H9 (cell line): ENCODE results near the gene KIAA2012. TPM values are rescaled to one million over a fixed set of nuclear protein-coding genes. Genes with fewer than 3 reads are reported as not detected.

ENCODE experiments used
- DNase-seq: peaks from one replicate; pipeline ENCODE4 v3.0.0-alpha.2; 2017
- H2AFZ ChIP-seq: one replicate; pipeline ENCODE4 v1.6.1; 2013; ENCODE audit warnings: mild to moderate bottlenecking, low read length, control low read depth, moderate library complexity
- H2AK5ac ChIP-seq: 2 replicates; pipeline ENCODE4 v1.6.1; 2013; ENCODE audit warnings: low read length, control low read depth, mixed read lengths; ENCODE audit not compliant: insufficient read length
- H2BK120ac ChIP-seq: one replicate; pipeline ENCODE4 v1.6.1; 2013; ENCODE audit warnings: low read depth, mild to moderate bottlenecking, low read length, control low read depth, inconsistent platforms; ENCODE audit not compliant: poor library complexity, severe bottlenecking
- H2BK12ac ChIP-seq: 2 replicates; pipeline ENCODE4 v1.6.1; 2013; ENCODE audit warnings: low read length, control low read depth, mixed read lengths, low read depth; ENCODE audit not compliant: insufficient read length
- H2BK15ac ChIP-seq: 2 replicates; pipeline ENCODE4 v1.6.1; 2013; ENCODE audit warnings: low read depth, low read length, control low read depth
- H2BK20ac ChIP-seq: one replicate; pipeline ENCODE4 v1.6.1; 2013; ENCODE audit warnings: low read depth, mild to moderate bottlenecking, low read length, control low read depth, inconsistent platforms; ENCODE audit not compliant: poor library complexity, severe bottlenecking
- H2BK5ac ChIP-seq: 2 replicates; pipeline ENCODE4 v1.6.1; 2013; ENCODE audit warnings: low read length, control low read depth, mixed read lengths; ENCODE audit not compliant: insufficient read length
- H3K14ac ChIP-seq: 2 replicates; pipeline ENCODE4 v1.6.1; 2013; ENCODE audit warnings: low read length, control low read depth; ENCODE audit not compliant: insufficient read depth
- H3K18ac ChIP-seq: 2 replicates; pipeline ENCODE4 v1.6.1; 2013; ENCODE audit warnings: low read depth, mild to moderate bottlenecking, mixed read lengths, low read length, control low read depth; ENCODE audit not compliant: insufficient read length
- H3K23ac ChIP-seq: 2 replicates; pipeline ENCODE4 v1.6.1; 2013; ENCODE audit warnings: low read length, control low read depth, mixed read lengths, low read depth; ENCODE audit not compliant: insufficient read length
- H3K23me2 ChIP-seq: 2 replicates; pipeline ENCODE4 v1.6.1; 2013; ENCODE audit warnings: low read depth, mild to moderate bottlenecking, mixed read lengths, low read length, control low read depth; ENCODE audit not compliant: insufficient read length, poor library complexity, severe bottlenecking
- H3K27ac ChIP-seq: 2 replicates; pipeline ENCODE4 v1.5.1; 2013; ENCODE audit warnings: low read length, control low read depth, mixed read lengths, low read depth; ENCODE audit not compliant: insufficient read length
- H3K27me3 ChIP-seq: 2 replicates; pipeline ENCODE4 v1.6.1; 2013; ENCODE audit warnings: low read length, control low read depth, inconsistent platforms; ENCODE audit not compliant: insufficient read depth
- H3K4ac ChIP-seq: 2 replicates; pipeline ENCODE4 v1.6.1; 2013; ENCODE audit warnings: low read depth, mild to moderate bottlenecking, control low read depth, inconsistent platforms, low read length, moderate library complexity
- H3K4me1 ChIP-seq: 2 replicates; pipeline ENCODE4 v1.6.1; 2013; ENCODE audit warnings: low read length, control low read depth, inconsistent platforms; ENCODE audit not compliant: insufficient read depth
- H3K4me2 ChIP-seq: 2 replicates; pipeline ENCODE4 v1.6.1; 2013; ENCODE audit warnings: low read length, control low read depth, mixed read lengths; ENCODE audit not compliant: insufficient read length, insufficient read depth
- H3K56ac ChIP-seq: 2 replicates; pipeline ENCODE4 v1.6.1; 2013; ENCODE audit warnings: low read depth, mild to moderate bottlenecking, mixed read lengths, low read length, control low read depth; ENCODE audit not compliant: insufficient read length
- H3K79me1 ChIP-seq: 2 replicates; pipeline ENCODE4 v1.6.1; 2013; ENCODE audit warnings: low read depth, mild to moderate bottlenecking, moderate library complexity, low read length, control low read depth, inconsistent platforms; ENCODE audit not compliant: insufficient read depth, poor library complexity, severe bottlenecking
- H3K79me2 ChIP-seq: 2 replicates; pipeline ENCODE4 v1.6.1; 2013; ENCODE audit warnings: low read length, control low read depth, inconsistent platforms; ENCODE audit not compliant: insufficient read depth
- H3K9ac ChIP-seq: 2 replicates; pipeline ENCODE4 v1.6.1; 2013; ENCODE audit warnings: low read length, control low read depth, mixed read lengths; ENCODE audit not compliant: insufficient read length; ENCODE audit errors: extremely low read depth
- H3K9me3 ChIP-seq: one replicate; pipeline ENCODE4 v1.6.1; 2013; ENCODE audit warnings: low read depth, low read length, inconsistent platforms; ENCODE audit not compliant: control insufficient read depth
- H3T11ph ChIP-seq: one replicate; pipeline ENCODE4 v1.6.1; 2013; ENCODE audit warnings: mild to moderate bottlenecking, low read length, control low read depth, inconsistent platforms
- H4K20me1 ChIP-seq: one replicate; pipeline ENCODE4 v1.6.1; 2013; ENCODE audit not compliant: control insufficient read depth, insufficient read length, insufficient read depth
- H4K5ac ChIP-seq: 2 replicates; pipeline ENCODE4 v1.6.1; 2013; ENCODE audit warnings: low read depth, mild to moderate bottlenecking, mixed read lengths, low read length, control low read depth; ENCODE audit not compliant: insufficient read length
- H4K8ac ChIP-seq: replicated peaks from 2 replicates; pipeline ENCODE4 v1.6.1; 2013; ENCODE audit warnings: low read length, control low read depth, mixed read lengths, low read depth; ENCODE audit not compliant: insufficient read length
- H4K91ac ChIP-seq: 2 replicates; pipeline ENCODE4 v1.6.1; 2013; ENCODE audit warnings: low read depth, mild to moderate bottlenecking, moderate library complexity, mixed read lengths, low read length, control low read depth; ENCODE audit not compliant: insufficient read length
- H3K27ac Mint-ChIP-seq, 3 experiments: 2 replicates in 2 of 3; 3 replicates in 1 of 3; pipeline ENCODE4 v1.8.0; 2020 to 2021; ENCODE audit warnings: mixed read lengths in 3 of 3, mild to moderate bottlenecking in 1 of 3, moderate library complexity in 1 of 3
- H3K27me3 Mint-ChIP-seq: 2 replicates; pipeline ENCODE4 v1.8.0; 2021; ENCODE audit warnings: low read depth, mild to moderate bottlenecking, moderate library complexity, mixed read lengths
- H3K36me3 Mint-ChIP-seq, 3 experiments: 2 replicates in 2 of 3; 3 replicates in 1 of 3; pipeline ENCODE4 v1.8.0; 2020 to 2021; ENCODE audit warnings: low read depth in 3 of 3, mixed read lengths in 3 of 3; ENCODE audit not compliant: insufficient read depth in 1 of 3
- H3K4me1 Mint-ChIP-seq, 2 experiments: 2 replicates each; pipeline ENCODE4 v1.8.0; 2020; ENCODE audit warnings: mixed read lengths in 2 of 2
- H3K4me3 Mint-ChIP-seq, 2 experiments: 2 replicates in 1 of 2; 3 replicates in 1 of 2; pipeline ENCODE4 v1.8.0; 2020 to 2021; ENCODE audit warnings: mild to moderate bottlenecking in 2 of 2, mixed read lengths in 2 of 2, moderate library complexity in 1 of 2
- H3K9me3 Mint-ChIP-seq, 2 experiments: 2 replicates in 1 of 2; 3 replicates in 1 of 2; pipeline ENCODE4 v1.8.0; 2020; ENCODE audit warnings: mild to moderate bottlenecking in 2 of 2, mixed read lengths in 2 of 2, moderate library complexity in 1 of 2
- CTCF ChIP-seq: fragments of 200-600 bp; sonication (generic); conservative IDR thresholded peaks from 3 replicates; pipeline ENCODE4 v1.8.0; 2021; ENCODE audit warnings: antibody characterized with exemption, mild to moderate bottlenecking
- WGBS: extraction: QIAGEN DNeasy Blood & Tissue Kit; methylation state at CpG from one replicate; pipeline ENCODE4 v1.1.7; 2013; ENCODE audit warnings: missing lambda C conversion rate, low lambda C conversion rate, mixed read lengths; ENCODE audit not compliant: insufficient read length; ENCODE audit errors: extremely low coverage; 5-methylcytosine and 5-hydroxymethylcytosine counted together
- total RNA-seq: library from RNA; stranded (reverse); gene quantifications from 2 replicates; pipeline ENCODE4 v1.2.1, GENCODE V29; 2021

KIAA2012 gene
- total RNA-seq, 1 experiment from 2014 or later = not detected

- H2BK15ac ChIP-seq = no peak overlapping the region
- no peak overlapping the region for H4K91ac ChIP-seq
- no peak overlapping the region for H3K14ac ChIP-seq
- H3K4ac ChIP-seq = no peak overlapping the region
- H2BK120ac ChIP-seq = no peak overlapping the region
- no peak overlapping the region for H3K9ac ChIP-seq
- no peak overlapping the region for H2BK20ac ChIP-seq
- no CpG with 5 or more reads among the region's 1 CpG for WGBS
- no peak overlapping the region for H3K23ac ChIP-seq
- H2BK12ac ChIP-seq = no peak overlapping the region
- H2AK5ac ChIP-seq = no peak overlapping the region
- Mint-ChIP-seq H3K27ac (no peak overlapping the region), H3K27me3 (no peaks in the 10 kb centered on the region; the same call in 1 of the 2 replicates), H3K36me3 (peaks cover 4 to 15% (median 6%) of the 10 kb centered on the region in 3 experiments; a peak in 5 of 7 replicates), H3K4me3 (no peak overlapping the region), H3K9me3 (peaks cover 13 to 17% of the 10 kb centered on the region in 2 experiments), H3K4me1 (peaks cover 13% of the 10 kb centered on the region in 2 experiments)
- no peak overlapping the region for H4K8ac ChIP-seq
- H3K4me2 ChIP-seq = no peak overlapping the region
- peaks cover 10% of the 10 kb centered on the region for H3K9me3 ChIP-seq
- no peak overlapping the region for H2BK5ac ChIP-seq
- DNase-seq = no peak
- no peak overlapping the region for H3K27ac ChIP-seq
- H2AFZ ChIP-seq = no peak overlapping the region
- H3K56ac ChIP-seq = no peak overlapping the region
- H3K79me1 ChIP-seq = no peaks in the 10 kb centered on the region
- H4K5ac ChIP-seq = no peak overlapping the region
- H3K18ac ChIP-seq = no peak overlapping the region
- H3K4me1 ChIP-seq = no peaks in the 10 kb centered on the region; the same call in 1 of the 2 replicates
- H3K23me2 ChIP-seq = no peaks in the 10 kb centered on the region
- H4K20me1 ChIP-seq = no peaks in the 10 kb centered on the region
- H3T11ph ChIP-seq = no peak overlapping the region
- H3K79me2 ChIP-seq = no peaks in the 10 kb centered on the region
- TF ChIP-seq CTCF = no peak
- no peaks in the 10 kb centered on the region for H3K27me3 ChIP-seq
Measured at GRCh38 chr2:202118168-202118567, 45.1 kb downstream of the KIAA2012 start.
